IPS DF 6.9 (cell line): ENCODE data around the gene ADCY1.

Experiments used
- DNase-seq: peaks from one replicate; pipeline ENCODE4 v3.0.0-alpha.2; 2013; ENCODE audit warnings: low read depth, low spot score
- H3K27ac ChIP-seq: one replicate; pipeline ENCODE4 v1.5.1; 2013; ENCODE audit warnings: low read length, control low read depth
- H3K27me3 ChIP-seq: 2 replicates; pipeline ENCODE4 v1.6.1; 2013; ENCODE audit warnings: mild to moderate bottlenecking, low read length; ENCODE audit not compliant: control insufficient read depth, insufficient read depth
- H3K36me3 ChIP-seq: 2 replicates; pipeline ENCODE4 v1.6.1; 2013; ENCODE audit warnings: low read length; ENCODE audit not compliant: control insufficient read depth, insufficient read depth
- H3K4me1 ChIP-seq: 2 replicates; pipeline ENCODE4 v1.6.1; 2013; ENCODE audit warnings: low read length; ENCODE audit not compliant: control insufficient read depth, insufficient read depth
- H3K4me3 ChIP-seq: 2 replicates; pipeline ENCODE4 v1.5.1; 2013; ENCODE audit warnings: mild to moderate bottlenecking, low read length
- H3K9me3 ChIP-seq: 2 replicates; pipeline ENCODE4 v1.6.1; 2013; ENCODE audit warnings: low read length, inconsistent platforms; ENCODE audit not compliant: control insufficient read depth, insufficient read depth
- WGBS: extraction: QIAGEN DNeasy Blood & Tissue Kit; methylation state at CpG from one replicate; pipeline ENCODE4 v1.1.7; 2013; ENCODE audit warnings: mixed read lengths, missing lambda C conversion rate; ENCODE audit not compliant: insufficient read length, insufficient coverage; 5-methylcytosine and 5-hydroxymethylcytosine counted together

ADCY1 gene

GRCh38 chr7:45660201-45660900, 86.2 kb downstream of the ADCY1 start:
- no peaks in the 10 kb centered on the region for H3K9me3 ChIP-seq

GRCh38 chr7:45660901-45661211, 86.7 kb downstream of the ADCY1 start:
- Histone ChIP-seq H3K9me3 (no peaks in the 10 kb centered on the region), H3K4me3 (no peak overlapping the region), H3K36me3 (no peaks in the 10 kb centered on the region), H3K27me3 (no peaks in the 10 kb centered on the region), H3K4me1 (no peaks in the 10 kb centered on the region), H3K27ac (no peak overlapping the region)
- no peak for DNase-seq
- no CpG with 5 or more reads among the region's 1 CpG for whole genome bisulfite sequencing

More at GRCh38 chr7:45660201-45660900, 86.2 kb downstream of the ADCY1 start:
- DNase-seq: no peak
- Histone ChIP-seq H3K4me3 (no peak overlapping the region), H3K27me3 (no peaks in the 10 kb centered on the region), H3K36me3 (no peaks in the 10 kb centered on the region), H3K27ac (no peak overlapping the region), H3K4me1 (no peaks in the 10 kb centered on the region)
- WGBS: no CpG with 5 or more reads among the region's 6 CpGs

DNA sequence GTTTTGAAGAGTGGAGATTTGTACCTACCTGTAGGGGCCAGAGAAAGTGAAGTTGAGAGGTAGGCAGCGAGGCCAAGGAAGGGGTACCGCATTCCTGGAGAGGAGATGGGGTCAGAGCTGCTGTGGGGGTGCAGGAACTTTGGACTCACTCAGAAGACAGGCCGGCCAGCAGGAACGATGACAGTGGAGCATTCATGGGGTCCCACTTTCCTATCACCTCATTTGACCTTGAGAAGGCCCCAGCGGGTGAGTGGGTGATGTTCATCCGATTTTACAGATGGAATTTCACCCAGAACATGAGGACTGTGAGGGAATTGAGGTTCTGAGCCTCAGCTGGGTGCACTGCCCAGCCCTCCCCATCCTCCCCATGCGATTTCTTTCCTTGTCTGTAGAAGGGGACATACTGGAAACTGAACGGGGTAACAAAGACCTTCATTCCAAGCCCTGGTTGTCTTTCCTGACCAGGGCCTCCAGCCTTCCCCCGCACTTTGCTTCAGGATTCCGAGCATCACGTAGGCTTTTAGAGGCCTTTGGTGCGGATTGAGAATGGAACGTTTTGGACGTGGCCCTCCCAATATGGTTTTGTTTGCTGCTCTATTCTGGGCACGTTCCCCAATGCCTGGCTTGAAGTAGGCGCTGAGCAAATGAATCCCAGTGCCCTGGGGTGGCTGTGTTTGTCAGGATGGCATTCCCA, 87.3 kb downstream of the ADCY1 start:
- Histone ChIP-seq H3K27me3 (no peaks in the 10 kb centered on the region), H3K27ac (no peak overlapping the region), H3K36me3 (no peaks in the 10 kb centered on the region), H3K9me3 (no peaks in the 10 kb centered on the region), H3K4me3 (no peak overlapping the region), H3K4me1 (no peaks in the 10 kb centered on the region)
- no CpG with 5 or more reads among the region's 16 CpGs for WGBS
- DNase-seq: no peak

DNA sequence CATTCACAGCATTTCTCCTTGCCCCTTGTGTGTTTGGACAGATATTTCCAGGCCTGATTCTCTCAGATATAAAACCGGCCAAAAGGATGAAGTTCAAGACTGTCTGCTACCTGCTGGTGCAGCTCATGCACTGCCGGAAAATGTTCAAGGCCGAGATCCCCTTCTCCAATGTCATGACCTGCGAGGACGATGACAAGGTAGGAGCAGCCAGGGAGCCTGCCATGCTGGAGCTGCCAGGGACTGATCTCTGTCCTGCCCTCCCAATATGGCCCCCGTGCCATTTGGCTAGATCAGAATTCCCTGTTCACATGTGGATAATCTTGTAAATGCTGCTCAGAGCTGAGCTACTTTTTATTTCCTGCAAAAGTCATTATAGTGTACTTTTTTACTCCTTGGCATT, 87.8 kb downstream of the ADCY1 start:
- Histone ChIP-seq H3K4me1 (no peaks in the 10 kb centered on the region), H3K9me3 (no peaks in the 10 kb centered on the region), H3K4me3 (no peak overlapping the region), H3K36me3 (no peaks in the 10 kb centered on the region), H3K27me3 (no peaks in the 10 kb centered on the region), H3K27ac (no peak overlapping the region)
- WGBS: no CpG with 5 or more reads among the region's 6 CpGs
- no peak for DNase-seq

DNA sequence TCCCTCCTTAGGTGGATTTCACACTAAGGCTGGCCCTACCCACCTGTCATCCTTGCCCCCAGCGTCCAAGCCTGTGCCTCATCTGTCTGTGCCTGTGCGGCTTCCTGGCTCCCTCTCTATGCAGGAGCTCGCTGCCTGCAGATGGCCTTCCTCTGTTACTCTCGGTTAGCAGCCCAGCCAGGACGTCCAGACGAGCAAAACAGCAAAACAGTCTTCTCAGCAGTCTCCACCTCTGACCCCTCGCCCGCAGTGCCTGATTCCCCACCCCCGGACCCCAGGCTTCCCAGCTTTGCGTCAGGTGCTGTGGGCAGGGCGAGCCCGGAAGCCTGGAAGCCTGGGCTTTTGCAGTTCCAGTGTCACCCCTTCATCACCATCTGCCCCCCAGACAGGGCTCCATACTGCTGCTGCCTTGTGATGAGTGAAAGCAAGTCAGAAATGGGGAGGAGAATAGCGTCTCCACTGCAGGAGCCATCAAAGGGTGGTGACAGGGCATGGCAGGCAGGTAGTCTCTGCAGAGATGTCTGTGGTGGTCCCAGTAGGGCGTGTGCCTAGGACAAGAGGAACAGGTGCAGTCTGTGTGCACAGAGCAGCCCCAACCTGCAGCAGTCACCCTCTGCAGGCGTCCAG, 88.5 kb downstream of the ADCY1 start:
- no peaks in the 10 kb centered on the region for H3K36me3 ChIP-seq
- H3K4me1 ChIP-seq: no peaks in the 10 kb centered on the region
- no peak for DNase-seq
- no peaks in the 10 kb centered on the region for H3K27me3 ChIP-seq
- no peaks in the 10 kb centered on the region for H3K9me3 ChIP-seq
- H3K4me3 ChIP-seq: no peak overlapping the region
- H3K27ac ChIP-seq: no peak overlapping the region
- no CpG with 5 or more reads among the region's 15 CpGs for WGBS

GRCh38 chr7:45663167-45663921, 89.2 kb downstream of the ADCY1 start:
- H3K4me1 ChIP-seq: no peaks in the 10 kb centered on the region
- H3K27me3 ChIP-seq: no peaks in the 10 kb centered on the region
- peak; percentile 29 for DNase-seq
- H3K9me3 ChIP-seq: no peaks in the 10 kb centered on the region
- no peaks in the 10 kb centered on the region for H3K36me3 ChIP-seq
- no peak overlapping the region for H3K4me3 ChIP-seq
- no peak overlapping the region for H3K27ac ChIP-seq
- no CpG with 5 or more reads among the region's 20 CpGs for WGBS

GRCh38 chr7:45663965-45664633, 89.9 kb downstream of the ADCY1 start:
- Histone ChIP-seq H3K4me1 (no peaks in the 10 kb centered on the region), H3K9me3 (no peaks in the 10 kb centered on the region), H3K27me3 (no peaks in the 10 kb centered on the region), H3K36me3 (no peaks in the 10 kb centered on the region), H3K4me3 (no peak overlapping the region), H3K27ac (no peak overlapping the region)
- DNase-seq: no peak
- no CpG with 5 or more reads among the region's 9 CpGs for WGBS

- Histone ChIP-seq H3K9me3 (no peaks in the 10 kb centered on the region), H3K27me3 (no peaks in the 10 kb centered on the region), H3K4me3 (no peak overlapping the region), H3K27ac (no peak overlapping the region), H3K4me1 (no peaks in the 10 kb centered on the region), H3K36me3 (no peaks in the 10 kb centered on the region)
- WGBS: no CpG with 5 or more reads among the region's 7 CpGs
- no peak for DNase-seq
Measured at GRCh38 chr7:45665172-45665571, 91.0 kb downstream of the ADCY1 start.

GRCh38 chr7:45670227-45670626, 96.1 kb downstream of the ADCY1 start:
- no peaks in the 10 kb centered on the region for H3K9me3 ChIP-seq
- H3K36me3 ChIP-seq: no peaks in the 10 kb centered on the region
- WGBS: no CpG with 5 or more reads among the region's 7 CpGs
- no peak for DNase-seq
- no peaks in the 10 kb centered on the region for H3K27me3 ChIP-seq
- H3K4me1 ChIP-seq: no peaks in the 10 kb centered on the region
- no peak overlapping the region for H3K4me3 ChIP-seq
- no peak overlapping the region for H3K27ac ChIP-seq

DNA sequence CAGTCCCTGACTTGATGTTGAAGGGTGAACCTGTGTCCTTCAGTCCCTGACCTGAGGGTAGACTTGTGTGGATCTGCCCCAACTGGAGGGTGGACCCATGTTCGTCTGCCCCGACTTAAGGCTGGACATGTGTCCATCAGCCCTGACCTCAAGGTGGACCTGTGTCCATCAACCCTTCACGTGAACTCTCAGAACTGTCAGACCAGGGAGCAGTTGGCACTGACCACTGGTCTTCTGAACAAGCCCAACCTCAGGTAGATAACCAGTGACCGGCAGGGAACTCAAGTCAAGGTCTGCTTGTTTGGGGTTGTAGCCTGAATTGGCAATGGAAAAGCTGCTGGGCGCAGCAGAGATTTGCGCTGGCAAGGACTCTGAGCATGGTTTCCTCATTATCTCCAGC, 96.5 kb downstream of the ADCY1 start:
- Histone ChIP-seq H3K4me3 (no peak overlapping the region), H3K9me3 (no peaks in the 10 kb centered on the region), H3K4me1 (no peaks in the 10 kb centered on the region), H3K27me3 (no peaks in the 10 kb centered on the region), H3K27ac (no peak overlapping the region), H3K36me3 (no peaks in the 10 kb centered on the region)
- DNase-seq: no peak
- no CpG with 5 or more reads among the region's 6 CpGs for WGBS
